ENCODE measurements around the gene BBIP1. TPM values are rescaled to one million over a fixed set of nuclear protein-coding genes. Genes with fewer than 3 reads are reported as not detected.

The BBIP1 gene
- total RNA-seq, 4 donors from 2014 or later = 10.0 to 36.4 (median 29.4) TPM

DNA sequence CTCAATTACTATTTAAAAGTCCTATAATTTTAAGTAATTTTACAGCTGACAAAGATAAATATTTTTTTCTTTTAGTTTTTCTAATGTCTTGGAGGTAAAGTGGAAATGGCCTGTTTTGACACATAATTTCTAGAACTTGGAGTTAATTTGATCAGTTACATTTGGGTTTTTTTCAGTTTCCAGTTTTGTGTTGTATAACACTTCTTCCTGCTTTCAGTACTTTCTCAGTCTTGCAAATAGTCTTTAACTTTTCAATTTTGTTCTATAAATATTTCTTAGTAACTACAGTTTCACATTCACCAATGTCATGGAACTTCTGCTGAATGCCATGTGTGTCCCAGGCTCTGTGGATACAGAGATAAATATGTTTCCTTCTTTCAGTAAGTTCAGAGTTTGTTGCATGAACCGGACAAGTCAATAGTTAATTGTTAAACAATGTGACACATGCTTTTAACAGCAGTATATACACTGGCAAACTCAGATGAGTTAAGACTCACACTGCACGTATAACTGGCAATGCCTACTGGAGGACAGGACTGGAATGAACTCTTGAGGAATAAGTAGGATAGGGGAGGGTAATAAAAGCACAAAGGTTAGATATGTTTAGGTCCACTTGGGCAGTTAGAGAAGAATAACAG, 5.0 kb upstream of the BBIP1 start:
- no peak overlapping the region for H3K4me3 ChIP-seq
- H3K27me3 ChIP-seq = no peaks in the 10 kb centered on the region
- TF ChIP-seq, protein P1, sequence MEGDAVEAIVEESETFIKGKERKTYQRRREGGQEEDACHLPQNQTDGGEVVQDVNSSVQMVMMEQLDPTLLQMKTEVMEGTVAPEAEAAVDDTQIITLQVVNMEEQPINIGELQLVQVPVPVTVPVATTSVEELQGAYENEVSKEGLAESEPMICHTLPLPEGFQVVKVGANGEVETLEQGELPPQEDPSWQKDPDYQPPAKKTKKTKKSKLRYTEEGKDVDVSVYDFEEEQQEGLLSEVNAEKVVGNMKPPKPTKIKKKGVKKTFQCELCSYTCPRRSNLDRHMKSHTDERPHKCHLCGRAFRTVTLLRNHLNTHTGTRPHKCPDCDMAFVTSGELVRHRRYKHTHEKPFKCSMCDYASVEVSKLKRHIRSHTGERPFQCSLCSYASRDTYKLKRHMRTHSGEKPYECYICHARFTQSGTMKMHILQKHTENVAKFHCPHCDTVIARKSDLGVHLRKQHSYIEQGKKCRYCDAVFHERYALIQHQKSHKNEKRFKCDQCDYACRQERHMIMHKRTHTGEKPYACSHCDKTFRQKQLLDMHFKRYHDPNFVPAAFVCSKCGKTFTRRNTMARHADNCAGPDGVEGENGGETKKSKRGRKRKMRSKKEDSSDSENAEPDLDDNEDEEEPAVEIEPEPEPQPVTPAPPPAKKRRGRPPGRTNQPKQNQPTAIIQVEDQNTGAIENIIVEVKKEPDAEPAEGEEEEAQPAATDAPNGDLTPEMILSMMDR (IDR thresholded peaks at IDR 0.05) = no peak
- no peak for TF ChIP-seq POLR2A (IDR thresholded peaks at IDR 0.05)
- DNase-seq = no peak
- no peaks in the 10 kb centered on the region for H3K36me3 ChIP-seq
- peaks cover 6 to 11% of the 10 kb centered on the region in 2 donors for H3K4me1 ChIP-seq
- H3K27ac ChIP-seq = no peak overlapping the region
- no peaks in the 10 kb centered on the region for H3K9me3 ChIP-seq
- intact Hi-C loops (cut with DNase I; ENCODE audit: low total_unique reads) = no loop called here

DNA sequence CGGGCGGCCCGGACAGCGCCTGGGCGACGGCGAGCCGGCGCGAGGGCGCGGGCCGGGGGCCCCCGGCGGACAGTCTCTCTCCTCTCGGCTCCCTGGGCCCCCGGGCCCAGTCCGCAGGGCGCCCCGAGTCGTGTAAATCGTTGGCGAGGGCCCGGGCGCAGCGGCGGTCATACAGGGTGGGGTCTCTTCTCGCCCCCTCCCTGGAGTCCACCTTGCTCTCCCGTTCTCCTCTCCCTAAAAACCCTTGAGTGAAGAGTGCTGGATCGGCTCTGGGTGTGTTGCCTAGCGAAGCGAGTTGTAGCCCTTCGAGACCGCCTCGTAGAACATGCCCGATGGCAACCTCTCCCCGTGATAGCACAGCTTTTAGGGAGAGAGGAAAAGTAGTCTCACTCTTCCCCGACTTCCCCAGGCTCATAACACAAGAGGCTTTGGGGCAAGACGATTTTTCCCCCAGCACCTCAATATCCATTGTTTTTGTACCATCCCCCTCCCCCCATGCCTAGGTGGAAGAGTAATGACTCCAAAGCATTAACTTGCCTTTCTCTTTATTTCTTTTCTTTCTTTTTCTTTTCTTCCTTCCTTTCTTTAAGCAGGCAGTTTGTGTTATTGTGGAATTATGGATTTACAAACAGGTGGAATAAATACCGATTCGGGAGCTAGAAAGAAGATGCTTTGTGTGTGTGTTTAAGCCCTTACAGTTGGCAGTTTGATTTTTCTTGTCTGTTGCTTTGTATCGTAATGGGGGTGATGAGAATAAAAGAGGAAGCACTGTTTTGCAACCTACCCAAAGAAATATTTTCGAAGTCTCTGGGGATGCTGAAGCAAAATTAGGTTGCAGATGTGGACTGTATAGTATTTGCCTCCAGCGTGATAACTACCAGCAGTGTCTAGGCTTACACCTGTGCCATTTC, 1.2 kb upstream of the BBIP1 start:
- Histone ChIP-seq H3K9me3 (no peaks in the 10 kb centered on the region), H3K4me3 (peak overlapping the region; percentile 89 to 99), H3K4me1 (peaks cover 6 to 15% of the 10 kb centered on the region in 2 donors), H3K27ac (peak overlapping the region; percentile 98 to 100), H3K27me3 (no peaks in the 10 kb centered on the region), H3K36me3 (no peaks in the 10 kb centered on the region)
- DNase-seq = peak; percentile 35 to 43
- TF ChIP-seq, protein P1 (IDR thresholded peaks at IDR 0.05) = no peak
- no peak for TF ChIP-seq POLR2A (IDR thresholded peaks at IDR 0.05)
- intact Hi-C loops (cut with DNase I; ENCODE audit: low total_unique reads) = no loop called here

DNA sequence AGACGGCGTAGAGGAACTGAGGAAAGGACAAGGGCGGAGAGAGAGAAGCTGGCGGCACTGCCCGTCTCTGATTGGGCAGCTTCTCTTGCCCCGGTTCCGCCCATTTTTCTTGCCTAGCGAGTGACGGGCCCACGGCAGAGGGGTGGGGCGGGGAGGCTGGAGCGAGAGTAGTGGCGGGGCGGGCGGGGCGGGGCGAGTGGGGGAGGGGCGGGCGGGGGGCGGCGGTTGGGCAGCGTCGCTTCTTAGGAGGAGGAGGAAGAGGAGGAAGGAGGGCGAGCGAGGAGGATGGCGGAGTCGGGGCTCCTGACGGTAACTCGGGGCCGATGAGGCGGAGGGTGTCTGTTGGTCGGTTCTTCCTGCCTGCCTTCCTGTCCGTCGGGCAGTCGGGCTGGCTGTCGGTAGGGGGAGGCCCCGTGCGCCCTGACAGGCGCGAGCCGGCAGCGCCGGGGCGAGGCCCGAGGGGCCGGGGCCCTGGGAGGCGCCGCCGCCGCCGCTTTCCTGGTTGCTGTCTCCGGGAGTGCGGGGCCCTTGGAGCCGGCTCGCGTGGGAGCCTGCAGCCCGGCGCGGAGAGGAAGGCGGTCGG, 460 bp upstream of the BBIP1 start, which contains the start of gene SHOC2:
Gene SHOC2, plus strand, starts transcription at position 256 of the 583 bp plus-strand sequence. CDS start 44,755 bp downstream, outside the sequence.
- Histone ChIP-seq H3K9me3 (no peaks in the 10 kb centered on the region), H3K4me1 (peaks cover 6 to 15% of the 10 kb centered on the region in 2 donors), H3K27me3 (no peaks in the 10 kb centered on the region), H3K36me3 (no peaks in the 10 kb centered on the region), H3K4me3 (peak within 1 kb of the TSS; percentile 89 to 99), H3K27ac (peak within 1 kb of the TSS; percentile 100)
- TF ChIP-seq, protein P1 (IDR thresholded peaks at IDR 0.05) = peak in 2 of 4 experiments; percentile 40 to 45
- TF ChIP-seq POLR2A (IDR thresholded peaks at IDR 0.05) = peak; percentile 49 to 86
- peak; percentile 98 to 100 for DNase-seq
- intact Hi-C loops (cut with DNase I; ENCODE audit: low total_unique reads) = no loop called here

DNA sequence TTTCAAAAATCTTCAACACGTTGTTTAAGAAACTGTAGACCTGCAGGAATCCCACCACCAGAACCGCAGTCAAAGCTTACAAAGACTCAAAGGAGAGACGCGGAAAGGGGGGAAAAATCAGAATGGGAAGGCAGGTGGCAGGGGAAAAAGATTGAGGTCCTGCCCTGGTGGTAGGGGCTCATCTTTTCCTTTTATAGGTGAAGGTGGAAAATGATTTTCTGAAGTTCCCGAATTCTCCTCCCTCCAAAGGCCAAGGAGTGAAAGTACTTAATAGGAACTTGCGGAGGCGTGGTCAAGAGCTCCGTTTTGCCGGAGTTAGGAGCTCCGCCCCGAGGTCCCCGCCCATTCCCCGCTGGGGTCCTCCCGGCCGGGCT, 724 bp downstream of the BBIP1 start:
- Histone ChIP-seq H3K4me3 (peak overlapping the region; percentile 86 to 99), H3K27me3 (no peaks in the 10 kb centered on the region), H3K27ac (peak overlapping the region; percentile 100), H3K4me1 (peaks cover 0 to 11% of the 10 kb centered on the region in 2 donors), H3K36me3 (no peaks in the 10 kb centered on the region), H3K9me3 (no peaks in the 10 kb centered on the region)
- TF ChIP-seq, protein P1 (IDR thresholded peaks at IDR 0.05) = peak in 1 of 4 experiments; percentile 26
- no peak for TF ChIP-seq POLR2A (IDR thresholded peaks at IDR 0.05)
- intact Hi-C loops (cut with DNase I; ENCODE audit: low total_unique reads) = no loop called here
- DNase-seq = peak; percentile 96
